Measurements from ENCODE around the gene ZSCAN12.

DNA sequence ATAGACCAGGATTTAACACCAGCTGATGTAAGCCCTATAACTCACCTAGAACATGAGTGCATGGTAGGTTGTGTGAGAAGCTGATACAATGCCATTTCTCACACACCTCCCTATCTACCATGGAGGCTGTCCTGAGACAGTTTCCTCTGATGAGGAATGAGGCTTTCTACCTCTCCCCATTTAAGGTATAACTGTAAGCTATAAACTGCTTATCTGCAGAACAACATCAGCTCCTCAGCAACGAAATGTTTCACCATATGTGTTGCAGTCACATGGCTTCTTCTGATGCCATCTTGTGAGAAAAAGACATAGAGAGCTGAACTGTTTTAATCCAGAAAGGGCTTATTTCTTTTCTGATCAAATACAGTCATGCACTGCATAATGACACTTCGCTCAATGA, 29.1 kb downstream of the ZSCAN12 start:
- no peak for TF ChIP-seq POLR2A (IDR thresholded peaks at IDR 0.05)
- TF ChIP-seq, protein P1, sequence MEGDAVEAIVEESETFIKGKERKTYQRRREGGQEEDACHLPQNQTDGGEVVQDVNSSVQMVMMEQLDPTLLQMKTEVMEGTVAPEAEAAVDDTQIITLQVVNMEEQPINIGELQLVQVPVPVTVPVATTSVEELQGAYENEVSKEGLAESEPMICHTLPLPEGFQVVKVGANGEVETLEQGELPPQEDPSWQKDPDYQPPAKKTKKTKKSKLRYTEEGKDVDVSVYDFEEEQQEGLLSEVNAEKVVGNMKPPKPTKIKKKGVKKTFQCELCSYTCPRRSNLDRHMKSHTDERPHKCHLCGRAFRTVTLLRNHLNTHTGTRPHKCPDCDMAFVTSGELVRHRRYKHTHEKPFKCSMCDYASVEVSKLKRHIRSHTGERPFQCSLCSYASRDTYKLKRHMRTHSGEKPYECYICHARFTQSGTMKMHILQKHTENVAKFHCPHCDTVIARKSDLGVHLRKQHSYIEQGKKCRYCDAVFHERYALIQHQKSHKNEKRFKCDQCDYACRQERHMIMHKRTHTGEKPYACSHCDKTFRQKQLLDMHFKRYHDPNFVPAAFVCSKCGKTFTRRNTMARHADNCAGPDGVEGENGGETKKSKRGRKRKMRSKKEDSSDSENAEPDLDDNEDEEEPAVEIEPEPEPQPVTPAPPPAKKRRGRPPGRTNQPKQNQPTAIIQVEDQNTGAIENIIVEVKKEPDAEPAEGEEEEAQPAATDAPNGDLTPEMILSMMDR (IDR thresholded peaks at IDR 0.05), result no peak

Measured in body of pancreas (tissue), 4 donors.